PC-9 (cell line): ENCODE results near the gene JOSD2. TPM values are rescaled to one million over a fixed set of nuclear protein-coding genes. Genes with fewer than 3 reads are reported as not detected.

Experiments
- Bru-seq: library from RNA; stranded (reverse); fragments of 400-500 nt; gene quantifications from one replicate; lab custom pipeline; 2021; lab: Mats Ljungman, UMichigan
- BruChase-seq, 2 experiments: library from RNA; stranded (reverse); fragments of 400-500 nt; gene quantifications; one replicate each; lab custom pipeline; 2021; lab: Mats Ljungman, UMichigan
- BruUV-seq: library from RNA; stranded (reverse); fragments of 400-500 nt; replicated peaks from 2 replicates; lab custom pipeline; 2021; lab: Mats Ljungman, UMichigan
- CTCF ChIA-PET: fragments of 300-600 bp; sonication (Branson Sonifier 250); formaldehyde crosslinking; loops from one replicate; lab custom pipeline; 2022; ENCODE audit warnings: antibody characterized with exemption; lab: Charles Lee
- POLR2A ChIA-PET: fragments of 300-600 bp; sonication (Branson Sonifier 250); formaldehyde crosslinking; loops from one replicate; lab custom pipeline; 2022; ENCODE audit warnings: antibody characterized with exemption; ENCODE audit not compliant: unreplicated experiment; lab: Charles Lee
- DNase-seq, 2 experiments: peaks; one replicate each; pipeline versions ENCODE4 v3.0.0 to v3.0.0-alpha.2; 2015 to 2022; ENCODE audit warnings: mixed read lengths in 1 of 2
- H2AFZ ChIP-seq: fragments of 200-600 bp; sonication (generic); 2 replicates; pipeline ENCODE4 v1.8.1; 2017; ENCODE audit warnings: antibody characterized with exemption
- H3F3A ChIP-seq: fragments of 200-600 bp; sonication (generic); 2 replicates; pipeline ENCODE4 v1.8.1; 2017; ENCODE audit warnings: antibody characterized with exemption, mild to moderate bottlenecking, low read depth; ENCODE audit not compliant: insufficient read depth
- H3K27ac ChIP-seq: fragments of 200-600 bp; sonication (generic); 2 replicates; pipeline ENCODE4 v1.6.1; 2016; ENCODE audit warnings: mixed run types
- H3K27me3 ChIP-seq: fragments of 200-600 bp; sonication (generic); 2 replicates; pipeline ENCODE4 v1.6.1; 2016; ENCODE audit warnings: low read depth, mixed run types; ENCODE audit not compliant: insufficient read depth
- H3K36me3 ChIP-seq: fragments of 200-600 bp; sonication (generic); 2 replicates; pipeline ENCODE4 v1.6.1; 2016; ENCODE audit warnings: low read depth, mixed run types
- H3K4me1 ChIP-seq: fragments of 200-600 bp; sonication (generic); replicated peaks from 2 replicates; pipeline ENCODE4 v1.6.1; 2016; ENCODE audit warnings: mixed run types; ENCODE audit not compliant: insufficient read depth
- H3K4me2 ChIP-seq: fragments of 200-600 bp; sonication (generic); 2 replicates; pipeline ENCODE4 v1.6.1; 2017; ENCODE audit warnings: mixed run types
- H3K4me3 ChIP-seq: fragments of 200-600 bp; sonication (generic); 2 replicates; pipeline ENCODE4 v1.6.1; 2016; ENCODE audit warnings: mixed run types
- H3K79me2 ChIP-seq: fragments of 200-600 bp; sonication (generic); 2 replicates; pipeline ENCODE4 v1.6.1; 2017; ENCODE audit warnings: low read depth, mixed run types
- H3K9me2 ChIP-seq: fragments of 200-600 bp; sonication (generic); 2 replicates; pipeline ENCODE4 v1.8.1; 2017; ENCODE audit warnings: mild to moderate bottlenecking; ENCODE audit not compliant: insufficient read depth
- H3K9me3 ChIP-seq: fragments of 200-600 bp; sonication (generic); 2 replicates; pipeline ENCODE4 v1.8.1; 2016; ENCODE audit warnings: low read depth; ENCODE audit not compliant: insufficient read depth
- H4K20me1 ChIP-seq: fragments of 200-600 bp; sonication (generic); 2 replicates; pipeline ENCODE4 v1.8.1; 2017; ENCODE audit not compliant: insufficient read depth
- EZH2 ChIP-seq: fragments of 200-600 bp; sonication (generic); IDR thresholded peaks from 2 replicates; pipeline ENCODE4 v1.8.0; 2017; ENCODE audit warnings: antibody characterized with exemption, low read depth
- intact Hi-C: fragments of 100-400 bp; cut with micrococcal nuclease; formaldehyde crosslinking; loops from one replicate; pipeline ENCODE4 v1.10.0; 2022; ENCODE audit not compliant: unreplicated experiment
- long read RNA-seq: library from polyadenylated mRNA; stranded (forward); transcript quantifications from one replicate; pipeline ENCODE4 v2.0.0, GENCODE V29; 2022
- total RNA-seq: library from RNA; stranded (reverse); gene quantifications from 2 replicates; pipeline ENCODE4 v1.2.3, GENCODE V29; 2021
- TF ChIP-seq, protein P1 (sequence below): fragments of 200-600 bp; sonication (generic); conservative IDR thresholded peaks from 2 replicates; pipeline ENCODE4 v1.6.1; 2017; ENCODE audit warnings: mixed run types, antibody characterized with exemption, mild to moderate bottlenecking, moderate library complexity

Gene JOSD2, protein sequence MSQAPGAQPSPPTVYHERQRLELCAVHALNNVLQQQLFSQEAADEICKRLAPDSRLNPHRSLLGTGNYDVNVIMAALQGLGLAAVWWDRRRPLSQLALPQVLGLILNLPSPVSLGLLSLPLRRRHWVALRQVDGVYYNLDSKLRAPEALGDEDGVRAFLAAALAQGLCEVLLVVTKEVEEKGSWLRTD
- total RNA-seq (44.3 and 56.0 TPM in 2 replicates), Bru-seq, nascent RNA (percentile 45 among the genes with signal in this experiment), BruChase-seq, experiment 1, labeled RNA remaining after a 2-hour chase (percentile 44 among the genes with signal in this experiment), BruChase-seq, experiment 2, labeled RNA remaining after a 6-hour chase (percentile 52 among the genes with signal in this experiment)
- long read RNA-seq, transcript JOSD2-204 (5 exons, 996 nt): major isoform, 31 of 60 reads
- long read RNA-seq, transcript JOSD2-202 (4 exons, 733 nt): minor isoform, 8 of 60 reads
- long read RNA-seq, transcript JOSD2-205 (5 exons, 802 nt): minor isoform, 7 of 60 reads
- long read RNA-seq, partial matches to known transcripts: 4 of 60 reads
- long read RNA-seq, other reads (novel, unspliced or antisense): 7 of 60 reads

DNA sequence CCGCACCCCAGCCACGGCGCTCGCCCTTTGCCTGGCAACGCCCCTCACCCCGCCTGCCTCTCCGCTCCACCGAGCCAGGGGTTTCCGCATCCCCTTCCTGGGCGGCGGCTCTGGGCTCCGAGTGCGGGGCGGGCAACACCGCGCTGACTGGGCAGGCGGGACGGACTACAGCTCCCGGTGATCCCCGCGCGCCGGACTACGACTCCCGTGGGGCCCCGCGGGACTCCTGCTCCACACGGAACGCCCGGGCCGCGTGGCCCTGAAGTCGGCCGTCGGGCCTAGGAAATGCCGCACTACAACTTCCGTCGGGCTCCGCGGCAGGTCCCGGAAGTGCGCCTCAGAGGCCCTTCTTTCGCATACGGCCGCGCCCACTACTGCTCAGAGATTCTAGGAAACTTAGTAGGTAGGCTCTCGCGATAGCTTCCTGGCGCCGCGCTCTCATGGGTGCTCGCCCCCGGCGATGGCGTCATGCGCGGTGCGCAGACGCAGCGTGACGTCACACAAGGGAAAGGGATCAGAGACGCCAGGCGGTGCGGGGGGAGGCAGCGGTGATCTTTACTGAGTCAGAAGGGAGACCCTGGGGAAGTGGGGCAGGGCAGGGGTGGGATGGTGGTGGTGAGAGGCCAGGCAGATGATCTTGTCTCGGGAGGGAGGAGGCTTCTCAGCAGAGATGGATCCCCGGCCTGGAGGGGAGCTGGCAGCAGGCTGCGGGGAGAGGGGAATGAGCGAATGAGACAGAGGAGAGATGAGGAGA, at the start of gene JOSD2:
Gene JOSD2, minus strand, starts transcription at position 123 of the 754 bp plus-strand sequence. CDS start 760 bp downstream, outside the sequence.
- POLR2A ChIA-PET: interaction anchor here (0.5 to 0.7 kb wide), 7 partner anchors 141 to 1895 kb away, joined by 3 to 13 read pairs (median 5); partner anchors contain the start of gene PIH1D1
- Histone ChIP-seq H3K36me3 (no peaks in the 10 kb centered on the region), H3K9me2 (no peaks in the 10 kb centered on the region), H4K20me1 (no peaks in the 10 kb centered on the region), H3K27ac (peak within 1 kb of the TSS; percentile 40; the same call in 1 of the 2 replicates), H3K4me3 (peak within 1 kb of the TSS; percentile 65), H3K79me2 (no peaks in the 10 kb centered on the region), H2AFZ (peak within 1 kb of the TSS; percentile 85), H3F3A (no peaks in the 10 kb centered on the region; the same call in 1 of the 2 replicates), H3K9me3 (no peaks in the 10 kb centered on the region), H3K4me1 (peaks cover 6% of the 10 kb centered on the region), H3K4me2 (peak within 1 kb of the TSS; percentile 75), H3K27me3 (no peaks in the 10 kb centered on the region)
- CTCF ChIA-PET: interaction anchor here (0.6 kb wide), 2 partner anchors 45 to 266 kb away, joined by 3 to 8 read pairs; no protein-coding TSS in a partner anchor
- peak; percentile 97 to 99 for DNase-seq
- no peak for TF ChIP-seq EZH2
- TF ChIP-seq, protein P1, sequence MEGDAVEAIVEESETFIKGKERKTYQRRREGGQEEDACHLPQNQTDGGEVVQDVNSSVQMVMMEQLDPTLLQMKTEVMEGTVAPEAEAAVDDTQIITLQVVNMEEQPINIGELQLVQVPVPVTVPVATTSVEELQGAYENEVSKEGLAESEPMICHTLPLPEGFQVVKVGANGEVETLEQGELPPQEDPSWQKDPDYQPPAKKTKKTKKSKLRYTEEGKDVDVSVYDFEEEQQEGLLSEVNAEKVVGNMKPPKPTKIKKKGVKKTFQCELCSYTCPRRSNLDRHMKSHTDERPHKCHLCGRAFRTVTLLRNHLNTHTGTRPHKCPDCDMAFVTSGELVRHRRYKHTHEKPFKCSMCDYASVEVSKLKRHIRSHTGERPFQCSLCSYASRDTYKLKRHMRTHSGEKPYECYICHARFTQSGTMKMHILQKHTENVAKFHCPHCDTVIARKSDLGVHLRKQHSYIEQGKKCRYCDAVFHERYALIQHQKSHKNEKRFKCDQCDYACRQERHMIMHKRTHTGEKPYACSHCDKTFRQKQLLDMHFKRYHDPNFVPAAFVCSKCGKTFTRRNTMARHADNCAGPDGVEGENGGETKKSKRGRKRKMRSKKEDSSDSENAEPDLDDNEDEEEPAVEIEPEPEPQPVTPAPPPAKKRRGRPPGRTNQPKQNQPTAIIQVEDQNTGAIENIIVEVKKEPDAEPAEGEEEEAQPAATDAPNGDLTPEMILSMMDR: no peak
- intact Hi-C loops: loop anchor here (1.0 to 2.0 kb wide), 3 partner anchors 35 to 143 kb away; partner anchors contain the start of genes EMC10, GARIN5A and NR1H2
- no TSS peak for BruUV-seq

DNA sequence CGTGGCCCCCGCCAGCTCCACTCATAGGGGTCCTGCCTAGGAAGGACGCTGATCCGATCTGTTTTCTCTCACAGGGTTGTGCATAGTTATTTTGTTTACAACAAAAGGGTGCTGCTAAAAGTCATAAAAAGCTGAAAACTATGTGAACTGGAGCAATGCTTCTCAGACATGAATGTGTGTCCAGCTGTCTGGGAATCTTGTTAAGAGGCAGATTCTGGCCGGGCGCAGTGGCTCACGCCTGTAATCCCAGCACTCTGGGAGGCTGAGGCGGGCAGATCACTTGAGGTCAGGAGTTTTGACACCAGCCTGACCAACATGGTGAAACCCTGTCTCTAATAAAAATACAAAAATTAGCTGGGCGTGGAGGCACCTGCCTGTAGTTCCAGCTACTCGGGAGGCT, 48.6 kb upstream of the JOSD2 start:
- H4K20me1 ChIP-seq: peaks cover under 1% of the 10 kb centered on the region; the same call in 1 of the 2 replicates
- H3K27me3 ChIP-seq: peaks cover 99% of the 10 kb centered on the region
- no peaks in the 10 kb centered on the region for H3K9me3 ChIP-seq
- no peaks in the 10 kb centered on the region for H3K4me1 ChIP-seq
- H3K9me2 ChIP-seq: no peaks in the 10 kb centered on the region
- no peak overlapping the region for H3K4me2 ChIP-seq
- H2AFZ ChIP-seq: no peak overlapping the region
- H3K36me3 ChIP-seq: no peaks in the 10 kb centered on the region
- CTCF ChIA-PET: no interaction called here
- no peak overlapping the region for H3K4me3 ChIP-seq
- intact Hi-C loops: no loop called here
- H3K79me2 ChIP-seq: no peaks in the 10 kb centered on the region
- TF ChIP-seq, protein P1: no peak
- TF ChIP-seq EZH2: no peak
- POLR2A ChIA-PET: no interaction called here
- H3F3A ChIP-seq: no peaks in the 10 kb centered on the region; the same call in 1 of the 2 replicates
- no TSS peak for BruUV-seq
- H3K27ac ChIP-seq: no peak overlapping the region
- no peak for DNase-seq

DNA sequence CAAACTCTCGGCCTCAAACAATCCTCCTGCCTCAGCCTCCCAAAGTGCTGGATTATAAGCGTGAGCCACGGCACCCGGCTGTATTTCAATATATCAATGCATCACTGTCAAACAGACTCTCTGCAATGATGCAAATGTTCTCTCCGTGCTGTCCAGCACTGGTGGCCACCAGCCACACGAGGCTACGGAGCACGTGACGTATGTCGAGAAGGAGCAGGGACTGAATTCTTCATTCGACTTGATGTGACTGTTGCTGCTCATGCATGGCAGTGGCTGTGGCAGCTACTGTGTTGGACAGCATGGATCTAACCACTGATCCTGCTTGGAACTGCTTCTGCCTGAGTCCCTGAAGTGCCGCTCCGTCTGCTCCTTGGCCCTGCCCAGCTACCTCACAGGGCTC, 47.5 kb upstream of the JOSD2 start:
- CTCF ChIA-PET: no interaction called here

More for the DNA sequence above, 47.5 kb upstream of the JOSD2 start:
- no peaks in the 10 kb centered on the region for H3K4me1 ChIP-seq
- POLR2A ChIA-PET: no interaction called here
- H3K4me2 ChIP-seq: no peak overlapping the region
- H3F3A ChIP-seq: no peaks in the 10 kb centered on the region
- intact Hi-C loops: no loop called here
- H3K4me3 ChIP-seq: no peak overlapping the region
- no peaks in the 10 kb centered on the region for H3K9me3 ChIP-seq
- no peaks in the 10 kb centered on the region for H3K36me3 ChIP-seq
- no peak for TF ChIP-seq EZH2
- TF ChIP-seq, protein P1: no peak
- H2AFZ ChIP-seq: no peak overlapping the region
- H4K20me1 ChIP-seq: peaks cover 5% of the 10 kb centered on the region; the same call in 1 of the 2 replicates
- no peak overlapping the region for H3K27ac ChIP-seq
- no peaks in the 10 kb centered on the region for H3K9me2 ChIP-seq
- H3K27me3 ChIP-seq: peaks cover 99% of the 10 kb centered on the region
- H3K79me2 ChIP-seq: no peaks in the 10 kb centered on the region
- DNase-seq: no peak
- no TSS peak for BruUV-seq
